HG03575 (cell line): Measurements from ENCODE around the gene GDPD5.

Experiments used
- ATAC-seq: cut with Tn5 transposase; IDR thresholded peaks from one replicate; pipeline ENCODE4 v1.9.1; 2021; ENCODE audit not compliant: unreplicated experiment, insufficient number of reproducible peaks, low FRiP score; ENCODE audit errors: extremely low read depth

GDPD5 gene

GRCh38 chr11:75558939-75559843 lies 33.5 kb upstream of the GDPD5 start:
- ATAC-seq = no peak

- ATAC-seq = no peak
These were observed 32.1 kb upstream of the GDPD5 start for GRCh38 chr11:75557666-75558494.

- ATAC-seq = no peak
These were observed 30.5 kb upstream of the GDPD5 start for GRCh38 chr11:75556275-75556674.

GRCh38 chr11:75555079-75555811 lies 29.5 kb upstream of the GDPD5 start:
- ATAC-seq = no peak

- no peak for ATAC-seq
These were observed 28.7 kb upstream of the GDPD5 start for GRCh38 chr11:75554258-75555022.

GRCh38 chr11:75553889-75554257 lies 28.1 kb upstream of the GDPD5 start:
- no peak for ATAC-seq

GRCh38 chr11:75553182-75553581 lies 27.4 kb upstream of the GDPD5 start:
- no peak for ATAC-seq

- ATAC-seq = no peak
These were observed 23.7 kb upstream of the GDPD5 start for GRCh38 chr11:75549370-75549958.

GRCh38 chr11:75548595-75549272 lies 23.0 kb upstream of the GDPD5 start:
- ATAC-seq = no peak

GRCh38 chr11:75547617-75548058 lies 21.9 kb upstream of the GDPD5 start:
- ATAC-seq = no peak

GRCh38 chr11:75547177-75547576 lies 21.4 kb upstream of the GDPD5 start:
- no peak for ATAC-seq

- ATAC-seq = no peak
These were observed 18.1 kb upstream of the GDPD5 start for GRCh38 chr11:75543806-75544205.

GRCh38 chr11:75542088-75542438 lies 16.3 kb upstream of the GDPD5 start:
- no peak for ATAC-seq

- no peak for ATAC-seq
These were observed 15.7 kb upstream of the GDPD5 start for GRCh38 chr11:75541193-75542087.

- ATAC-seq = no peak
These were observed 14.0 kb upstream of the GDPD5 start for GRCh38 chr11:75539459-75540334.
